IPS-NIHi7 (cell line): ENCODE results near the gene AMPD3.

ENCODE experiments used
- DNase-seq: peaks from one replicate; pipeline ENCODE4 v3.0.0; 2012; ENCODE audit warnings: mixed read lengths; ENCODE audit errors: extremely low spot score

AMPD3 gene

DNA sequence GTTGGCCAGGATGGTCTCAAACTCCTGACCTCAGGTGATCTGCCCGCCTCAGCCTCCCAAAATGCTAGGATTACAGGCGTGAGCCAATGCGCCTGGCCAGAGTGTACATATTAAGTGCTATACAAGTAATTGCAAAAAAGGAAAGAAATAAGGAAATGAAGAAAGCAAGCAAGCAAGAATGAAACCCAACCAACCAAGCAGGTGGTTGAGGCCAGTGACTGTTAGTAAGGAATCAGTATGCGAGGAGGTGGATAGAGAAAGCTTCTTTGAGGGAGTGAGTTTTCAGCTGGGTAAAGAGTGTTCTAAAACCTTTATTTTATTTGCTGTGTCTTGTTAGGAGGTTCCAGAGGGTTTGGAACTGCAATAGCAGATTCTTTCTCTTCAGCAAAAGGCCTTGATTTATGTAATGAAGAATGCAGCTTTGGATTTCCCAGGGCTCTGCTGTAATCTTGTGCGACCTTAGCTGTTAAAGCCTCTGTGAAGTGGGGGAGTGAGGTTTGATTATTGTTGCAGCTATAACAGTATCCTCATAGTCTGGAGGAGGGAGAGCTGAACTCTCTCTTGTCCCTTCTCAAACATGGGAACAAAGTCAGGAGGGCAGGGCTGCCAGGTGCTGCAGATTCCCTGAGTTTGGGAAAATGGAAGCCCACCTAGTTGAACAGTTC, 5.7 kb downstream of the AMPD3 start:
- no peak for DNase-seq

GRCh38 chr11:10461276-10461790, 6.3 kb downstream of the AMPD3 start:
- no peak for DNase-seq

GRCh38 chr11:10462746-10463300, 7.8 kb downstream of the AMPD3 start:
- no peak for DNase-seq

DNA sequence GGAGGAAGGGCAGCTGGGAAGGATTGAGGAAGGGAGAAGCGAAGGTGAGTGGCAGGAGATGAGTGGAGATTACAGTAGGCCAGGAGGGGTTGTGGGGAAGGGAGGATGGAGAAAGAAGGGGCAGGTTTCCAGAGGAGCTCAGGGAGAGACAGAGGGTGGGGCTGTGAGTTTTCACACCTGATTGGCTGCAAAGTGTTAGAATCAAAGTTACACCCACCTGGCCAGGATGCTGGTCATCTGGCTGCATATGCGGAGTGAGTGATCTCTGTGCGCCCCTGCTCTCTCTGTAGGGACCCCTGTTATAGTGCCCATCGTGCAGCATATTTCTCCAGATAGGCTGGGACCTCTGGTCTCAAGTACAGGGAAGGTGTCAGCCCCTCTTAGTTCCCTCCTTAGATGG, 18.3 kb downstream of the AMPD3 start:
- DNase-seq: peak; percentile 71

GRCh38 chr11:10474551-10474950, 19.5 kb downstream of the AMPD3 start:
- no peak for DNase-seq

GRCh38 chr11:10476342-10476741, 21.3 kb downstream of the AMPD3 start:
- no peak for DNase-seq

- no peak for DNase-seq
Observed at GRCh38 chr11:10476927-10477689, 22.0 kb downstream of the AMPD3 start.

DNA sequence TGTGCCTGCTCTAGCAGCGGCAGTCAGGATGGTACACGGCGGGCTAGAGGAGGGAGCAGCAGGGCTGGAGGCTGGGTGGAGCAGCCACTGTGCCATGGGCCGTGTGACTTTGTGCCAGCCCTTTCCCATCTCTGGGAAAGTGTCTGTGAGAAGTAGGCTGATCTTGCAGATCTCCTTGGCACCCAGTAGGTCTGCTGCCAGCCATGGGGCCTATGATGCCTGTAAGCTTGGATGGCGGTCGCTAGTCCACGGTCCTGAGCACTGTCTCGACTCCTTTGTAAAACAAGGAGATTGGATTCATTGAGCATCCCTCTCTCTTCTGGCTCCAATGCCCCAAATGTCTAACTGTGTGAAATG, 22.6 kb downstream of the AMPD3 start:
- no peak for DNase-seq

DNA sequence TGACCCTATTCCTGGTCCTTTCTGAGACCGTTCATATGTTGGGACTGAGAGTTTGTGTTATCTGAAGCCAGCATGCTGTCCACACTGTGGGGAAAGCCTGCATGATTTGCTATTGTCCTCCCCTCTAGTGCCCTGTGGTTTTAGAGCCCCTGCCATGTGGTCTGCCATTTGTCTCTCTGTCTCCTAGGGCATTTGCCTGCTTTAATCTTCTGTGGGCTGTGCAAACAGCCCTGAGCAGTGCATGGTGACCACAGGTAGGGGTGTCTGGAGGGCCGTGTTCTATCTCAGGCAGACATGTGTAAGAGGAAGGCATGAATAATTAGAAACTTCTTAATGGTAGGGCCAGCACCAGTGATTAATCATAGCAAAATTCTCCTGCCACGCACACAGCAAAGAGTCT, 23.0 kb downstream of the AMPD3 start:
- DNase-seq: no peak

GRCh38 chr11:10478574-10479550, 23.8 kb downstream of the AMPD3 start:
- DNase-seq: no peak

DNA sequence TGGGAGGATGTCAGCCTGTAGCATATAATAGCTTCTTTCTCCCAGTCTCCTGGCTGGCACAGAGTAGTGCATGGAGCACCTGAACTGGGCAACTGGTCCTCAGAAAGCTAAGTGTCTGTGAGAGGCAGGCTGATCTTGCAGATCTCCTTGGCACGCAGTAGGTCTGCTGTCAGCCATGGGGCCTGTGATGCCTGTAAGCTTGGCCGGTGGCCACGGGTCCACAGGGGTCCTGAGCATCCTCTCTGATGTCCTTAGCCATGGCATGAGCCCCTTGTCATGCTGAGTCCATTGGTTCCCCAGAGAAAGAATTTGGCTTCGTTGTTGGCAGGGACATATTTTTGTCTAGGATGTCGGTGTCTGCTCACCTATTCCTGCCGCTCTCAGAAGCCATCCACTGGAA, 25.0 kb downstream of the AMPD3 start:
- no peak for DNase-seq

DNA sequence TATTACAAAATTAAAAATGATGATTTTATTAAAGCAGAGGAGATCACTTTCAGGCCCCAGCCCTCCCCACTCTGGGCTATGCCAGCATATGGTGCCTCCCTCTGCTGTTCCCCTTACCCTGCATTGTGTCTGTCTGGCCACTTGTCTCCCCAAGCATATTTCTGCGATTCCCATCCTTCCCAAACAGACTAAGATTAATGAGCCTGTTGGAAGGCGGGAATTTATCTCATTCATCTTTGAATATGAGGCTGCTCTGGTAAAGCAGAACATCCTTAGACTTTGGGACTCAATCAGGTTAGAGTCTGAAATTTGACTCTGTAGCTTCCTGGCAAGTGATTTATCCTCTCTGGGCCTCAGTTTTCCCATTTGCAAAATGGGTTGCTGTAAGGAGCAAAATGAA, 25.7 kb downstream of the AMPD3 start:
- no peak for DNase-seq

GRCh38 chr11:10481560-10482349, 26.7 kb downstream of the AMPD3 start:
- DNase-seq: no peak

DNA sequence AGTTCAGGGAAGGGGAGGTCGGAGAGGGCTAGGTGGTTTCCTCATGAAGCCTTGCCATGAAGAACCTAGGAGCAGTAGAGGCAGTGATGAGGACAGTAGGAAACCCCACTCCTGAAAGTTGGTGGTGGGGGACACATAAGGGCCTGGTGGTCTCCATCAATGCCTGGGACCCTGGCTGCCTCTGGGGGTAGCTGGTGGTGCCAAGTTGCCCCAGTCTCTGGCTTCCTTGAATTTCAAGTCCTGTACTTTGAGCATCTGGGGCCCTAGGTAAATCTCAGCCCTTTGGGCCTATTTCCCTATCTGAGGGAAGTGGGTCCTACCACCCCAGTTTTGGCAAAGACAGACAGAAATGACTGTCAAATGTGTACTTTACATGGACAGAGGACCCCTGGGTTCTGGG, 28.1 kb downstream of the AMPD3 start:
- no peak for DNase-seq

DNA sequence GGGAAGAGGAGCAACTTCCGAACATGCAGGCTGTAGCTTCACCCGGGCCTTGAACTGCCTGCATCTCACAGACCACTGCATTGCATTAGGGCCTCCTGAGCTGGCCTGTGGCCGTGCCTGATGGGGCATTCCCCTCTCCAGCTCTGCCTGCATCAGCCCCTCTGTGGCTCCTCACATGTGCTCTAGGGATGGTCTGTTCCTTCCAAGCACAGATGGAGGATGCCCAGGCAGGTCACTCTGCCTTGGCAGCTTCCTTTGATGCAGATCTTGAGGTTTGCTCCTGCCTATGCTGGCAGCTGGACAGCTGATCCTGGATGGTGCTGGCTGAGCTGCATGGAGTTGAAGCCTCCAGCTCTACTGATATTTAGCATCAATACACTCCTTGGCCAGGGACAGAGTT, 28.5 kb downstream of the AMPD3 start:
- DNase-seq: no peak

DNA sequence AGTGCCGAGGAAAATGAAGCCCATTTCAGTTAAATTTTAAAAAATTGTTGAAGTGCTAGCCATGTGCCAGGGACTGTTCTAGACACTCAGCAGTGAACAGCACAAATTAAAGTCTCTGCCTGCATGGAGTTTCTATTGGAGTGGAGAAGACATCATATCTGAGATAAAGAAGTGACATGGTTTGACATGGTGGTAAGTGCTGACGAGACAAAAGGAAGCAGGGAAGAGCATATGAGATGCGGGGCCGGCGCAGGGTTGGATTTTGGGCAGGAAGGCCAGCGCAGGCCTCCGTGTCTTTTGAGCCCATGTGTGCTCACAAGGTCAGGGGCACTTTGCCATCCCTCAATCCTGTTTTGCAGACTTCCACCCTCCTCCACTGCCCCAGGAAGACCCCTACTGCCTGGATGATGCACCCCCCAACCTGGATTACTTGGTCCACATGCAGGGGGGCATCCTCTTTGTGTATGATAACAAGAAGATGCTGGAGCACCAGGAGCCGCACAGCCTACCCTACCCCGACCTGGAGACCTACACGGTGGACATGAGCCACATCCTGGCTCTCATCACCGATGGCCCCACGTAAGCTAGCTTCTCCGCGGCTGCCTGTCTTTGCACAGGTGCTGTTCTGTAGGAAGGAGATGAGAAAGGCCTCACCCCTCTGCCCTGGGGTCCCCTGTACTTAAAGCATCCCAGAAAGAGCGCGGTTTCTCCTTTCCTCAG, 29.6 kb downstream of the AMPD3 start:
- no peak for DNase-seq

DNA sequence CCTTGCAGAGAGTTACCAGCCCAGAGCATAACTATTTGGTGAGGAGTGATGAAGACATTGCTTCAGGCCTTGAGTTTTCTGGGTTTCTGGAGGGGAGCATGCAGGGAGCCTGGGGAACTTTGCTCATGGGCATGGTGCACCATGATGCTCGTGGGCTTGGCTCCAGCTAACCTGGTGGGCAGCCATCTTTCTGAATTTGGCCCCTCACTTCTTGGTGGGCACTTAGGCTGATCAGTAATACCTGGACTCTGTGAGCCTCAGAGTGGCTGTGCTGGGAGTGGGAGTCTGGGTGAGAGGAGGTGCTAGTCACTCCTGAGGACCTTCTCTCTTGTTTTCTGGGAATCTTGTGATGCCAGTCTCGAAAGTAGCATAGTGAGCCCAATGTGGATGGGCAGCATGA, 30.6 kb downstream of the AMPD3 start:
- no peak for DNase-seq

- DNase-seq: no peak
Observed at GRCh38 chr11:10486161-10486840, 31.2 kb downstream of the AMPD3 start.

DNA sequence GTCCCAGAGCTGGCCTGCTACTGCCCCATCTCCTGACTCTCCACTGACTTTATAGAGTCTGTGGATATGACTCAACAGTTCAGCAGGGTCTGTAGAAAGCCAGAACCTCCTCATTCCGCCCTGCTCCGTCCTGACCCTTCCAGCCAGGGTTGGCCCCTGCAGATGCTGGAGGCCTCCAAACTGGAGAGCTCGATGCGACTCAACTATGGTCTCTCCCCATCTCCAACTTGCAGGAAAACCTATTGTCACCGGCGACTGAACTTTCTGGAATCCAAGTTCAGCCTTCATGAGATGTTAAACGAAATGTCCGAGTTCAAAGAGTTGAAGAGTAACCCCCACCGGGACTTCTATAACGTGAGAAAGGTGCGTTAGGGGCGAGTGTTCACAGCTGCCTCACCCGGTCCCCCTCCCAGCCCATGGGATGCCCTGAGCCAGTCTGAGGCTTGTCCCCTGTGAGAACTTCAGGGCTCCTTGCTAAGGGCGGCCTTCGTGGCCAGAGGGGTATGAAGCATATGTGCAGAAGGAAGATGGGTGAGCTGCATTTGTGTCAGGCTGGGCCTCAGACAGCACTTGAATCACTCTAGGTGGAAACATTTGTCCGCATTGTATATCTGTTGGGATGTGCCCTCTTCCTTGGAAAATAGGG, 32.1 kb downstream of the AMPD3 start:
- no peak for DNase-seq
